C4-2B (cell line): Measurements from ENCODE around the gene PLSCR5.

Source experiments
- H3K27ac ChIP-seq: fragments of 450-650 bp; 2 replicates; pipeline ENCODE4 v1.5.1; 2017
- ZFX ChIP-seq: fragments of 450-650 bp; IDR thresholded peaks from 2 replicates; pipeline ENCODE4 v1.6.1; 2017
- TF ChIP-seq, protein P1 (sequence below): fragments of 450-650 bp; conservative IDR thresholded peaks from 2 replicates; pipeline ENCODE4 v1.5.1; 2017; ENCODE audit warnings: mild to moderate bottlenecking

PLSCR5 gene

GRCh38 chr3:146637871-146638270 is 32.7 kb upstream of the PLSCR5 start:
- TF ChIP-seq, protein P1, sequence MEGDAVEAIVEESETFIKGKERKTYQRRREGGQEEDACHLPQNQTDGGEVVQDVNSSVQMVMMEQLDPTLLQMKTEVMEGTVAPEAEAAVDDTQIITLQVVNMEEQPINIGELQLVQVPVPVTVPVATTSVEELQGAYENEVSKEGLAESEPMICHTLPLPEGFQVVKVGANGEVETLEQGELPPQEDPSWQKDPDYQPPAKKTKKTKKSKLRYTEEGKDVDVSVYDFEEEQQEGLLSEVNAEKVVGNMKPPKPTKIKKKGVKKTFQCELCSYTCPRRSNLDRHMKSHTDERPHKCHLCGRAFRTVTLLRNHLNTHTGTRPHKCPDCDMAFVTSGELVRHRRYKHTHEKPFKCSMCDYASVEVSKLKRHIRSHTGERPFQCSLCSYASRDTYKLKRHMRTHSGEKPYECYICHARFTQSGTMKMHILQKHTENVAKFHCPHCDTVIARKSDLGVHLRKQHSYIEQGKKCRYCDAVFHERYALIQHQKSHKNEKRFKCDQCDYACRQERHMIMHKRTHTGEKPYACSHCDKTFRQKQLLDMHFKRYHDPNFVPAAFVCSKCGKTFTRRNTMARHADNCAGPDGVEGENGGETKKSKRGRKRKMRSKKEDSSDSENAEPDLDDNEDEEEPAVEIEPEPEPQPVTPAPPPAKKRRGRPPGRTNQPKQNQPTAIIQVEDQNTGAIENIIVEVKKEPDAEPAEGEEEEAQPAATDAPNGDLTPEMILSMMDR: no peak
- no peak for TF ChIP-seq ZFX
- no peak overlapping the region for H3K27ac ChIP-seq

- no peak overlapping the region for H3K27ac ChIP-seq
- TF ChIP-seq, protein P1: no peak
- TF ChIP-seq ZFX: no peak
Measured at GRCh38 chr3:146636881-146637280, 31.7 kb upstream of the PLSCR5 start.

DNA sequence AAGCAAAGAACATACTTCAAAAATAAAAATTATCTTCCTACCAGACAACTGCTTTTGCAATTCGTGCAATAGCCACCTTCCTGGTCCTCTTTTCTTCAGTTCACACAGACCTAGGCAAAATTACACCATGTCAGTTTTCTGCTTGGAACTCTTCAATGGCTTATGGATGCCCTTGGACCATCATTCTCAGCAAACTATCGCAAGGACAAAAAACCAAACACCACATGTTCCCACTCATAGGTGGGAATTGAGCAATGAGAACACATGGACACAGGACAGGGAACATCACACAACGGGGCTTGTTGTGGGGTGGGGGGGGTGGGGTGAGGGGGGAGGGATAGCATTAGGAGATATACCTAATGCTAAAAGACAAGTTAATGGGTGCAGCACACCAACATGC is 29.2 kb upstream of the PLSCR5 start:
- TF ChIP-seq ZFX: no peak
- TF ChIP-seq, protein P1: no peak
- H3K27ac ChIP-seq: no peak overlapping the region

DNA sequence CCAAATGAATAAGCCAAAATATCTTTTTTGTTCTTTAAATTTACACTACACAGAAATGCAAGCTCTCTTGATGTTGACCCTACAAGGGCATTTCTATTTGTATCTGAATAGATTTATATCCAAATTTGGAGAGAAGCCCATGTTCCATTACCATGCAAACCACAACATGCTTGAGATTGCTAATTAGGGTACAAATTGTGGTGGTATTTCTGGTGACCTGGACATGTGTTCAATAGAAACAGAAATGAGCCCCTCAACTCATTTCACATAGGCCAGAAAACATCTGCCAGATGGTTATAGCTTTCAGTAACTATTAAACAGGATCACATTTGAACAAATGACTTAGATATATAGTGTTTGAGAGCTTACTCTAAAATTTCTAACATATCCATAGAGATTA is 23.5 kb upstream of the PLSCR5 start:
- H3K27ac ChIP-seq: no peak overlapping the region
- TF ChIP-seq, protein P1: no peak
- no peak for TF ChIP-seq ZFX

DNA sequence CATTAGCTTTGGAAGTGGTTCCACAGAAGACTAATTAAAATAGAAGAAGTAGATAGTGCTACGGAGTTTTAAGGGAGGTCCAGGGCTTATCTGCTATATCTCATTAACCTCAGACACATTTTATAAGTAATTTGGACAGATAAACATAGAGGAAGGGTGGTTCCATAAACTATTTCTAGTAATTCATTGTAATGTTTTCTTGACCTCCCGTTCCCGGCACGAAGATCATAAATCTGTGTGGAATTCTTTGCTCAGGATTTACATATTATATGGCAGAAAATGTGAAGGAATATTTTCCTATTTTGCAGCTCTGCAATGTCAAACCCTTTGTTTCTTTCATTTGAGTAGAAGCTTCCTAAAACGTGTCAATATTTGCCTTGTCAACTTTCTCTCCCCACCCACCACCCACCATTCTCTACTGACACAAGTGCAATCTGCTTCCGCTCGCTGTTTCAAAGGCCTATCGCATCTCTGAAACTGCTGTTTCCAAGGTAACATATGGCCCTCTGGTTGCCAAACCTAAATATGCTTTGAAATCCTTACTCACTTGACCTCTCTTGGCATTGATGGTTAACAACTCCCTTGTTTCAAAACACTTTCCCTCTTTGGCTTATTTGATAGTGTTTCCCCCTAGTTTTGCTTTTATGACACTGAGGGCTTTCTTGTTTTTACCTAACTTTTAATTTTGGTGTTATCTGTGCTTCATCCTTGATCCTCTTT is 21.4 kb upstream of the PLSCR5 start:
- no peak overlapping the region for H3K27ac ChIP-seq
- no peak for TF ChIP-seq ZFX
- TF ChIP-seq, protein P1: no peak

DNA sequence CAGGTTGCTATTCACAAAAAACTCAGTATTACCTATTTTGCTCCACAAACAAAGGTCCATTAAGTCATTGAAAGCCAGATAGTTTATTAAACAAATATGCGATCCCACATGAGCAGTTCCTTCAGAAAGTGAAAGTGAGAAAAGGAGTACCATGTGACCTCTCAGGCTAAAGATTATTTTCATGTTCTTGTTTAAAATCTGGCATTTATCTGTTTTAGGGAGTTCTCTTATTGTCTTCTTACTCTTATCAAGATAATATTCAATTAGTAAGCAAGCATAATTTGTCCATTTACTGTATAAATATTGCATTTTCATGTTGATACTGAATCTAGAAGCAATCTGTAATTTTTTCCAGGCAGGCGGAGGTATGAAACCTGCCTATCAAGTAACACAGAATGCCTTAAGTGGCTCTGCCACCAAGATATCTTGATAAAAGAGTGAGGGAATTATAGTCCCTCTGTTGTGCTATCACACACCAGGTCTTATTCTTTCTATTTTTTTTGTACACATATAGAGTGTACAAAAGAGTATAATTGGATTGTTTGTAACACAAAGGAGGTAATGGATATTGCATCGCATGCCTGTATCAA is 20.1 kb upstream of the PLSCR5 start:
- no peak overlapping the region for H3K27ac ChIP-seq
- TF ChIP-seq ZFX: no peak
- TF ChIP-seq, protein P1: no peak

DNA sequence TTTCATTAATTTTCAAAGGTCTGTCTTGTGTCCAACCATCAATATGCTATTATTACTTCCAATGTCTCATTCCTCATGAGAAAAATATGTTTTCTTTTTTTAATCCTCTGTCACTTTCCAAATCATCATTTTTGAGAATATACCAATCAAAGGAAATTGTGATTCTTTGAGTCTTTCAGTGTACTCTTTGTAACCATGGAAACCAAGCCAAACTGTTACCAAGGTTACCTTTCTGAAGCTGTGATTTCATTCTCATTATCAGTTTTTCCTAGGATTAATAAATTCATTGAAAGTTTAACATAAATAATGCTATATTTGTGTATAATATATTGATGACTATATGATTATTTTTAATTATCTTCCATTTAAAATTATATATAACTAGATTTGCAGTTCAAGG is 16.6 kb upstream of the PLSCR5 start:
- no peak overlapping the region for H3K27ac ChIP-seq
- TF ChIP-seq ZFX: no peak
- TF ChIP-seq, protein P1: no peak
